Right cardiac atrium (tissue), 5 donors: ENCODE measurements around the gene TAGLN3. TPM values are rescaled to one million over a fixed set of nuclear protein-coding genes. Genes with fewer than 3 reads are reported as not detected.

Experiments
- ATAC-seq, 2 donors: fragments of 200-7000 bp; cut with Tn5 transposase; one replicate each; pipeline versions ENCODE4 v1.8.0 to v1.9.1; 2020; ENCODE audit warnings: moderate library complexity in 2 of 2, mild to moderate bottlenecking in 1 of 2
- DNase-seq, 3 donors: peaks; one replicate each; pipeline ENCODE4 v3.0.0-alpha.2; 2020
- H3K27ac ChIP-seq: one replicate; pipeline ENCODE4 v1.5.1; 2013; ENCODE audit warnings: mild to moderate bottlenecking, low read length, control low read depth, moderate library complexity
- H3K27me3 ChIP-seq: one replicate; pipeline ENCODE4 v1.6.1; 2013; ENCODE audit not compliant: control insufficient read depth, insufficient read depth
- H3K4me1 ChIP-seq: one replicate; pipeline ENCODE4 v1.6.1; 2013; ENCODE audit warnings: low read length; ENCODE audit not compliant: control insufficient read depth, insufficient read depth
- H3K4me3 ChIP-seq: one replicate; pipeline ENCODE4 v1.5.1; 2013; ENCODE audit warnings: low read length, control low read depth
- H3K9me3 ChIP-seq: one replicate; pipeline ENCODE4 v1.6.1; 2013; ENCODE audit warnings: low read length; ENCODE audit not compliant: control insufficient read depth
- WGBS: extraction: QIAGEN DNeasy Blood & Tissue Kit; methylation state at CpG from one replicate; pipeline ENCODE4 v1.1.7; 2013; 5-methylcytosine and 5-hydroxymethylcytosine counted together
- intact Hi-C, 4 donors: fragments of 100-400 bp; cut with DNase I; formaldehyde crosslinking; loops; one replicate each; pipeline versions ENCODE4 v1.11.0 to v1.14.0; 2022 to 2023
- polyA plus RNA-seq: library from polyadenylated mRNA; stranded (reverse); fragments of 200-250 nt; gene quantifications from one replicate; pipeline ENCODE4 v1.2.3, GENCODE V29; 2013
- total RNA-seq, 4 donors: library from RNA; stranded (reverse); fragmentation: NEBNext Ultra II Directional; extraction: Animal tissue kit (Norgen Biotek cat#: 25700); gene quantifications; one replicate each; pipeline ENCODE4 v1.2.1, GENCODE V29; 2021
- donor health status: healthy with polysubstance abuse.
- donor health status: DM: no; HTN: yes; CAD: no.
- donor health status: DM: no; HTN: no; CAD: no.
- donor health status: DM: no; HTN: yes; CAD: no; lungs with severe emphysema.
- donor health status: DM: yes; HTN: yes; CAD: no.

Gene TAGLN3
- total and polyA plus RNA-seq, 5 donors: 0.28 to 0.74 (median 0.52) TPM; not detected in 1

DNA sequence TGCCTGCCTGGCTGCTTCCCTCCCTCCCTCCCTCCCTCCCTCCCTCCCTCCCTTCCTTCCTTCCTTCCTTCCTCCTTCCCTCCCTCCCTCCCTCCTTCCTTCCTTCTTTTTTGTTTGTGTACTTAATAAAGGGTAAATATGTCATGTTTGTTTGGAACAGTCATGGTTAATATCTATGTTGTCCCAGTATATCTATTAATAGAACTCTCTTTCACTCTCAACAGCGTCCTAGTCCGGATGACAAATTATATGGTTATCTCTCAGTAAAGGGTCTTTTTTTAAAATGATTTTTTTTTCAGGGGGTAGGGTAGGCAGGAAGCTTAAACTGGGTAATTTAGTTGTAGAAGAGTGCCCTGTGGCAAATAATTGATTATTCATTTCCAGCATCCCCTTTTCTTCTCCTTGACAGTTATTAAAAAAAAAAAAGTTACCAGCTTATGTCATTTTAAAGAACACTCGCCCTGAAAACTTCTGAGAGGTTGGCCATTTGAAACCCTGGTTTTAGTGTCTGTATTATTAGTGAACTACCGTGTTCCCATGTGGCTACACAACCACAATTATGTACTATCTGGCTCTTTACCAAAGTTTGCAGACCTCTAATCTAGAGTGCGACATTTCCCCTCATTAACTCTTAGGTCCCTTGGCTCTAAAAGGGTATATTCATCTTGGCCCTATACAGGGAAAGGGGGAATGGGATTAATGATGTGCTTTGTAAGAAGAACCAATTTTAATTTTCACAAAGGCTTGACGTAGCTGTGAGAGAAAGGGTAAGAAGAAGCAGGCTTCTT lies 13.7 kb downstream of the TAGLN3 start:
- H3K27ac ChIP-seq: peak overlapping the region; percentile 59
- H3K4me3 ChIP-seq: no peak overlapping the region
- H3K9me3 ChIP-seq: no peaks in the 10 kb centered on the region
- ATAC-seq (peak in 1 of 2 donors; percentile 28), DNase-seq (no peak)
- intact Hi-C loops: no loop called here
- H3K4me1 ChIP-seq: peaks cover 5% of the 10 kb centered on the region
- no peaks in the 10 kb centered on the region for H3K27me3 ChIP-seq
- 24% methylated on average over 6 of the region's 6 CpGs for WGBS

GRCh38 chr3:112013058-112013783 lies 14.5 kb downstream of the TAGLN3 start:
- ATAC-seq (peak; percentile 82 to 86), DNase-seq (peak; percentile 63 to 79 (median 72))
- Histone ChIP-seq H3K9me3 (no peaks in the 10 kb centered on the region), H3K4me1 (peaks cover 5% of the 10 kb centered on the region), H3K4me3 (no peak overlapping the region), H3K27me3 (no peaks in the 10 kb centered on the region), H3K27ac (peak overlapping the region; percentile 59)
- 35% methylated on average over 19 of the region's 19 CpGs for WGBS
- intact Hi-C loops: no loop called here

- DNase-seq (no peak), ATAC-seq (peak in 1 of 2 donors; percentile 6)
- Histone ChIP-seq H3K4me1 (peaks cover 5% of the 10 kb centered on the region), H3K27me3 (no peaks in the 10 kb centered on the region), H3K9me3 (no peaks in the 10 kb centered on the region), H3K27ac (no peak overlapping the region), H3K4me3 (no peak overlapping the region)
- intact Hi-C loops: no loop called here
- WGBS: 58% methylated on average over 5 of the region's 5 CpGs
Observed at GRCh38 chr3:112013784-112014143, 15.0 kb downstream of the TAGLN3 start.

- ATAC-seq: no peak
- Histone ChIP-seq H3K4me1 (no peaks in the 10 kb centered on the region), H3K9me3 (no peaks in the 10 kb centered on the region), H3K4me3 (no peak overlapping the region), H3K27ac (no peak overlapping the region), H3K27me3 (no peaks in the 10 kb centered on the region)
- intact Hi-C loops: no loop called here
- no peak for DNase-seq
Observed at GRCh38 chr3:112017091-112017490, 18.4 kb downstream of the TAGLN3 start.

DNA sequence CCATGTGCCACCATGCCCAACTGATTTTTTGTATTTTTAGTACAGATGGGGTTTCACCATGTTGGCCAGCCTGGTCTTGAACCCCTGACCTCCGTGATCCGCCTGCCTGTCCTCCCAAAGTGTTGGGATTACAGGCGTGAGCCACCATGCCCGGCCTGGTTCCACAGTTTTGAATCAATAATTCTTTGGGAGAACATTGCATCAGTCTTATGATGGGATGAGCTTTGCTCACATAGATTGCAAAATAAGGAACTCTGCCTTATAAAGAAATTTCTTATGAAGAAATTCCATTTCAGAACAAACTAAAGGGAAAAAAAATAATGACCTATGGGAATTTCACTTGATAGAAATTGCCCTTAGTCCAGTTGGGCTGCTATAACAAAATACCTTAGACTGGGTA lies 20.0 kb downstream of the TAGLN3 start:
- ATAC-seq: no peak
- H3K27ac ChIP-seq: no peak overlapping the region
- H3K9me3 ChIP-seq: no peaks in the 10 kb centered on the region
- H3K27me3 ChIP-seq: no peaks in the 10 kb centered on the region
- H3K4me3 ChIP-seq: no peak overlapping the region
- WGBS: 96% methylated on average over 4 of the region's 4 CpGs
- intact Hi-C loops: no loop called here
- DNase-seq: no peak
- no peaks in the 10 kb centered on the region for H3K4me1 ChIP-seq

DNA sequence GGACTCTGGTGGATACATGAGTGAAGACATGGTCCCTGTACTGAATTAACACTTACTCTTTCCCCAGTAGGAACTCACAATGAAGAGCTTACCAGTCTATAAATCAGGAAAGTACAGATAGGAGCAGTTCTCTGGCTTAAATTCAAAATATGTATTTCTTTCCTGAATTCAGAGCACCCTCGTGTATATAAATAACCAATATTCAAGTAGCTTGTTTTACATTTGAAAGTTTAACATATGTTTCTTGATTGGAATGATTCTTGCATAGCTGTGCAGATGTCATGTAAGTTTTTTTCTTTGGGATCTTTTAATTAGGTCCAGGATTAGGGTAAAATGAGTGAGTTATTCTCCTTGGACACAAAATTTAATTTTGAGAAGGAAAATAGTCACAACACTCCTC lies 21.0 kb downstream of the TAGLN3 start:
- H3K27me3 ChIP-seq: no peaks in the 10 kb centered on the region
- no peaks in the 10 kb centered on the region for H3K9me3 ChIP-seq
- no peaks in the 10 kb centered on the region for H3K4me1 ChIP-seq
- H3K4me3 ChIP-seq: no peak overlapping the region
- no peak overlapping the region for H3K27ac ChIP-seq
- 77% methylated on average over 1 of the region's 1 CpG for WGBS
- DNase-seq (no peak), ATAC-seq (no peak)
- intact Hi-C loops: no loop called here

- Histone ChIP-seq H3K4me3 (no peak overlapping the region), H3K9me3 (no peaks in the 10 kb centered on the region), H3K27ac (no peak overlapping the region), H3K27me3 (no peaks in the 10 kb centered on the region), H3K4me1 (no peaks in the 10 kb centered on the region)
- WGBS: 69% methylated on average over 1 of the region's 1 CpG
- DNase-seq (no peak), ATAC-seq (no peak)
- intact Hi-C loops: no loop called here
Observed at GRCh38 chr3:112020674-112021085, 22.0 kb downstream of the TAGLN3 start.

DNA sequence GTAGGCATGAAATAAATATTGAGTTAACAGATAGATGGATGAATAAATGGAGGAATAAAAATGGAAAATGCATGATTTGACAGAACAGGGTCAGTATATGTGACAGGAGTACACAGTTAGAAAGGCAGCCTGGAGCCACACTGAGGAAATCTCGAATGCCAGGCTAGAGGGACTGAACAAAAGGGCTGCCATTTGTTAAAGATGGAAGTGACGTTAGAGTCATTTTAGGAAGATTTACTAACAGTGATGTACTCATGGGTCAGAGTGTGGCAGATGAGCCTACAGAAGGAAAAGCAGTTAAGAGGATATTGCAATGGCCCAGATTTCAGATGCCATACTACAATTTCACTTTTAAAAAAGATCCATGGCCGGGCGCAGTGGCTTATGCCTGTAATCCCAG lies 28.4 kb downstream of the TAGLN3 start:
- intact Hi-C loops: no loop called here
- Histone ChIP-seq H3K27me3 (no peaks in the 10 kb centered on the region), H3K4me3 (no peak overlapping the region), H3K4me1 (no peaks in the 10 kb centered on the region), H3K27ac (no peak overlapping the region), H3K9me3 (no peaks in the 10 kb centered on the region)
- no peak for ATAC-seq
- no peak for DNase-seq
- 89% methylated on average over 4 of the region's 4 CpGs for WGBS

DNA sequence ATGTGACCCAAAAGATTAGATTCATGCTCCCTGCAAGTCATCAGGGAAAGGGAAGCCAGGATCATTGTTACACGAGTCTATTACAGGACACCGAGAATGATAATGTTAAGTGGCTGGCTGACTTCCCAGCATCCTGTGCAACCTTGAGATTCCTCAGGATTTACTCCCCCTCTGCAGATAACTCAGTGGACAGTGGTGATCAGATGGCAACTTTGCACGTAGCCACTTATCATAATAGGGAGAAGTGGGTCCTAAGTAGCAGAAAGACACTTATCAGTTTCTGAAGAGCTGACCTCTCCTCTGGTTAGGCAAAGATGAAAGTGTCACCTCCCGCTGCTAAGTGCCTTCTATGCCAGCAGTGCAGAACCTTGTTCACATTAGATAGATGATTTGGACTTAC lies 29.1 kb downstream of the TAGLN3 start:
- no peaks in the 10 kb centered on the region for H3K4me1 ChIP-seq
- ATAC-seq (peak; percentile 58 to 77), DNase-seq (peak in 1 of 3 donors; percentile 46)
- intact Hi-C loops: no loop called here
- H3K27ac ChIP-seq: no peak overlapping the region
- H3K27me3 ChIP-seq: no peaks in the 10 kb centered on the region
- 33% methylated on average over 4 of the region's 4 CpGs for WGBS
- no peak overlapping the region for H3K4me3 ChIP-seq
- H3K9me3 ChIP-seq: no peaks in the 10 kb centered on the region

DNA sequence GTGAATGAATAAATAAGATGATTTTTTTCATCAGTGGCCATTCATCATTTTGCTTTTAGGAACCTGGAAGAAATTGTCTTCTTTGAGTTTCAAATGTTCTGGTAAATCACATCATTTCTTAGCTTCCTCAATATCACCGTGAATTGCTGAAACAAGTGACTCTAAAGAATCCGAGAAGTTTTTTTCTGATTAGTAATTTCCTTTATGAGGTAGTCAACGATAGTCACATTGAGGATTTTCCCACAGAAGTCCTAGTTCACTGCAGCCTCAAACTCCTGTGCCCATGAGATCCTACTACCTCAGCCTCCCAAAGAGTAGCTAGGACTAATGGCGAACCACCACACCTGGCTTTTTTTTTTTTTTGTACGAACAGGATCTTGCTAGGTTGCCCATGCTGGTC lies 32.2 kb downstream of the TAGLN3 start:
- H3K4me3 ChIP-seq: no peak overlapping the region
- no peak overlapping the region for H3K27ac ChIP-seq
- no peaks in the 10 kb centered on the region for H3K27me3 ChIP-seq
- DNase-seq: no peak
- 92% methylated on average over 5 of the region's 5 CpGs for WGBS
- H3K9me3 ChIP-seq: no peaks in the 10 kb centered on the region
- H3K4me1 ChIP-seq: no peaks in the 10 kb centered on the region
- no peak for ATAC-seq
- intact Hi-C loops: no loop called here

DNA sequence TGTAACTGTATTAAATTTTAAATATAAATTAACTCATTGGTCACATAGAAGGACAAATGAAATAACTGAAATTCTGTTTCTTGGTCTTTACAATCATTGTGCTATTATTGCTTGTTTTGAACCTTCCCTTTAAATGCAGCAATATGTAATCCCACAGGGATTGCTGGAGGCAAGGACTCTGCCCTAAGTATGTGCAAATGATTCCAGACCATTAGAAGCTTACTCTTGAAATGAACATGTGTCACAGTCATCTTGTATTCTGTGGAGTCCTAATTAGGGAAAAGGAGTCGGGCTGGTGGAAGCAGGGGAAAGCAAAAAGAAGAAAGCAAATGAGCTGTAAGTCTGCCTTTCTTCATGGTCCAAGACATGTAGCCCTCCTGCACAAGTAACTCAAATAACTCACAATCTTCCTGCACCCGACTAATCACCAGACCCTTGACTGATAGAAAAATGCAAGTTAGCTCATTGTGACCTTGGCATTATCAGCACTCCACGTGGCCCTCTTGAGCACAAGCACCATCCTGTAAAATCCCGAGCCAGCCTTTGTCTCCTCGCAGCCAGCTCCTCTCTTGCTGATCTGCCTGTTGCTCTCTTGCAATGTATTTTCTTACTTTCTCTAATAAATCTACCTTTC lies 33.5 kb downstream of the TAGLN3 start:
- no peak overlapping the region for H3K4me3 ChIP-seq
- intact Hi-C loops: no loop called here
- H3K9me3 ChIP-seq: no peaks in the 10 kb centered on the region
- no peak for DNase-seq
- WGBS: 40% methylated on average over 5 of the region's 5 CpGs
- no peak overlapping the region for H3K27ac ChIP-seq
- H3K27me3 ChIP-seq: no peaks in the 10 kb centered on the region
- no peaks in the 10 kb centered on the region for H3K4me1 ChIP-seq
- ATAC-seq: no peak
